ENCODE data around the gene CDK5RAP1.

- no peak for TF ChIP-seq CTCF (IDR thresholded peaks at IDR 0.05; ENCODE audit: low read depth, low read length)
- no peak for TF ChIP-seq POLR2A (IDR thresholded peaks at IDR 0.05; ENCODE audit: extremely low read depth, insufficient read length)
- no peak for TF ChIP-seq MYC (IDR thresholded peaks at IDR 0.05; ENCODE audit: low read depth, low read length)
- TF ChIP-seq, protein P1, sequence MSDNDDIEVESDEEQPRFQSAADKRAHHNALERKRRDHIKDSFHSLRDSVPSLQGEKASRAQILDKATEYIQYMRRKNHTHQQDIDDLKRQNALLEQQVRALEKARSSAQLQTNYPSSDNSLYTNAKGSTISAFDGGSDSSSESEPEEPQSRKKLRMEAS (IDR thresholded peaks at IDR 0.05; ENCODE audit: low read depth, low read length), result no peak
Measured at GRCh38 chr20:33313686-33314314, 87.5 kb downstream of the CDK5RAP1 start.
